ENCODE data around the gene RUSF1.
A peak's percentile ranks its signal among the peaks of the same experiment; 100 is the strongest.
"Not testable (repeated sequence)": the region's sequence is repeated elsewhere in the genome, so short reads cannot be mapped to it uniquely, and the experiment has no call there.

Gene RUSF1

GRCh38 chr16:31507929-31508705 is at the start of gene RUSF1:
Gene RUSF1, minus strand, starts transcription at chr16:31508391. Its CDS starts 18 bp downstream, at chr16:31508373.
- peak; percentile 88 for ATAC-seq

GRCh38 chr16:31542763-31543162 is 34.6 kb upstream of the RUSF1 start:
- ATAC-seq = no peak

GRCh38 chr16:31539762-31540161 is 31.6 kb upstream of the RUSF1 start:
- ATAC-seq = not testable (repeated sequence)

GRCh38 chr16:31538243-31538598 is 30.0 kb upstream of the RUSF1 start:
- peak in 1 of 2 donors; percentile 38 for ATAC-seq

- ATAC-seq = no peak
These were observed 29.4 kb upstream of the RUSF1 start for GRCh38 chr16:31537362-31538242.

GRCh38 chr16:31536804-31537361 is 28.7 kb upstream of the RUSF1 start:
- ATAC-seq = no peak

- no peak for ATAC-seq
These were observed 27.5 kb upstream of the RUSF1 start for GRCh38 chr16:31535737-31536136.

- no peak for ATAC-seq
These were observed 24.7 kb upstream of the RUSF1 start for GRCh38 chr16:31532896-31533295.

GRCh38 chr16:31532120-31532519 is 23.9 kb upstream of the RUSF1 start:
- no peak for ATAC-seq

GRCh38 chr16:31531096-31531495 is 22.9 kb upstream of the RUSF1 start:
- ATAC-seq = no peak

GRCh38 chr16:31530405-31530804 is 22.2 kb upstream of the RUSF1 start:
- no peak for ATAC-seq

GRCh38 chr16:31529937-31530312 is 21.7 kb upstream of the RUSF1 start:
- ATAC-seq = no peak

- ATAC-seq = peak in 1 of 2 donors; percentile 27
These were observed 21.1 kb upstream of the RUSF1 start for GRCh38 chr16:31529108-31529936.

- no peak for ATAC-seq
These were observed 20.4 kb upstream of the RUSF1 start for GRCh38 chr16:31528523-31529107.

- ATAC-seq = peak in 1 of 2 donors; percentile 51
These were observed 19.6 kb upstream of the RUSF1 start, which contains the start of gene AHSP for GRCh38 chr16:31527734-31528274. Gene AHSP, plus strand, starts transcription at chr16:31527900. Its CDS starts 240 bp downstream, at chr16:31528140.

GRCh38 chr16:31525113-31525512 is 16.9 kb upstream of the RUSF1 start:
- ATAC-seq = no peak

- not testable (repeated sequence) for ATAC-seq
These were observed 15.6 kb upstream of the RUSF1 start for GRCh38 chr16:31523768-31524167.

GRCh38 chr16:31522071-31522470 is 13.9 kb upstream of the RUSF1 start:
- no peak for ATAC-seq

GRCh38 chr16:31521368-31521767 is 13.2 kb upstream of the RUSF1 start:
- no peak for ATAC-seq

GRCh38 chr16:31519759-31520431 is 11.7 kb upstream of the RUSF1 start:
- no peak for ATAC-seq

- ATAC-seq = no peak
These were observed 9.7 kb upstream of the RUSF1 start for GRCh38 chr16:31517800-31518402.
